Measurements from ENCODE around the gene RAB27A. TPM values are rescaled to one million over a fixed set of nuclear protein-coding genes. Genes with fewer than 3 reads are reported as not detected.

Gene RAB27A
- total and polyA plus RNA-seq, 10 of the 15 experiments (the other 5 are each of a cell fraction or from before 2014, with no cell fraction given): 13.3 to 139 (median 35.2) TPM

GRCh38 chr15:55198706-55199105 lies 90.9 kb downstream of the RAB27A start:
- no peaks in the 10 kb centered on the region for H4K20me1 ChIP-seq (ENCODE audit: control insufficient read depth, insufficient read depth)
- RAD21 ChIA-PET (ENCODE audit: unreplicated experiment): interaction anchor here (1.9 kb wide), 1 partner anchor 92 kb away, joined by 6 read pairs; no protein-coding TSS in a partner anchor
- intact Hi-C loops (cut with micrococcal nuclease; ENCODE audit: unreplicated experiment): loop anchor here (10.0 kb wide), 1 partner anchor 206 kb away; the partner anchor contains the start of genes CCPG1 and PIERCE2
- BruUV-seq (replicated peaks): no TSS peak
- H3K27me3 ChIP-seq (replicated peaks in 1 of 2; ENCODE audit: control insufficient read depth in 2 of 2, insufficient read depth in 2 of 2, low read length in 1 of 2): no peaks in the 10 kb centered on the region
- POLR2A ChIA-PET: no interaction called here
- H3K4me2 ChIP-seq (ENCODE audit: control insufficient read depth, insufficient read depth): no peak overlapping the region
- peaks cover 2% of the 10 kb centered on the region; the same call in 1 of the 2 replicates for H3K4me1 ChIP-seq (ENCODE audit: control insufficient read depth, insufficient read depth, low read length)
- no peak overlapping the region for H2AFZ ChIP-seq (ENCODE audit: control insufficient read depth, low read depth, low read length)
- H3K79me2 ChIP-seq (ENCODE audit: control insufficient read depth, insufficient read depth, low read length): peaks cover 33% of the 10 kb centered on the region
- FAIRE-seq (no peak), ATAC-seq (no peak), DNase-seq (ENCODE audit: low read depth, low spot score) (no peak)
- no peaks in the 10 kb centered on the region; the same call in 2 of the 3 replicates for H3K9me3 ChIP-seq (replicated peaks; ENCODE audit: control insufficient read depth, insufficient read depth, low read length)
- TF ChIP-seq TCF12 (IDR thresholded peaks at IDR 0.05; ENCODE audit: low read depth, low read length) (no peak), SREBF2 (IDR thresholded peaks at IDR 0.05; ENCODE audit: low read length) (no peak), EGR1 (IDR thresholded peaks at IDR 0.05; ENCODE audit: borderline replicate concordance in 1 of 2, low read depth in 2 of 2, low read length in 2 of 2) (no peak), ZBTB4 (CRISPR knock-in tag; IDR thresholded peaks at IDR 0.05) (no peak)
- SMC1A ChIA-PET (ENCODE audit: uncharacterized antibody, unreplicated experiment): interaction anchor here (1.0 to 1.4 kb wide), 2 partner anchors 9 to 1235 kb away, joined by 3 to 8 read pairs; no protein-coding TSS in a partner anchor
- no peak overlapping the region for H3K27ac ChIP-seq (ENCODE audit: control insufficient read depth, insufficient read depth)
- no peak overlapping the region for H3K9ac ChIP-seq (ENCODE audit: control insufficient read depth, insufficient read depth, low read length)
- 90% methylated on average over 3 of the region's 3 CpGs for WGBS (ENCODE audit: insufficient coverage, insufficient replicate concordance, low lambda C conversion rate, missing lambda C conversion rate)
- no peak overlapping the region for H3K4me3 ChIP-seq
- in situ Hi-C loops (cut with MboI): no loop called here
- H3K36me3 ChIP-seq (ENCODE audit: control insufficient read depth in 2 of 2, insufficient read depth in 2 of 2, low read length in 1 of 2): 0 out of 4 replicates have a peak, but pooled peaks cover 0 to 4% of the 10 kb centered on the region in 2 experiments
- CTCF ChIA-PET: interaction anchor here (2.6 kb wide), 1 partner anchor 1236 kb away, joined by 12 read pairs; no protein-coding TSS in a partner anchor
